Stimulated activated memory B cell treated with anti-CD40 and anti-IgM and Interleukin-4, amounts not matched to agents 10 μg/mL and 1 μg/mL and 100 μg/mL, for 72 hours (primary cell): ENCODE measurements around the gene EHMT1.

Source experiments
- ATAC-seq: fragments of 150-1000 bp; cut with Tn5 transposase; 2 replicates; pipeline ENCODE4 v1.10.0; 2021
- H3K27ac Mint-ChIP-seq: one replicate; pipeline ENCODE4 v1.8.0; 2022; ENCODE audit warnings: mild to moderate bottlenecking, mixed read lengths
- H3K27me3 Mint-ChIP-seq: one replicate; pipeline ENCODE4 v1.8.0; 2022; ENCODE audit warnings: mixed read lengths
- H3K36me3 Mint-ChIP-seq: one replicate; pipeline ENCODE4 v1.8.0; 2022; ENCODE audit warnings: mixed read lengths
- H3K4me1 Mint-ChIP-seq: one replicate; pipeline ENCODE4 v1.8.0; 2022; ENCODE audit warnings: mixed read lengths
- H3K4me3 Mint-ChIP-seq: one replicate; pipeline ENCODE4 v1.8.0; 2022; ENCODE audit warnings: mild to moderate bottlenecking, moderate library complexity, mixed read lengths
- H3K9me3 Mint-ChIP-seq: one replicate; pipeline ENCODE4 v1.8.0; 2022; ENCODE audit warnings: mixed read lengths

The EHMT1 gene

DNA sequence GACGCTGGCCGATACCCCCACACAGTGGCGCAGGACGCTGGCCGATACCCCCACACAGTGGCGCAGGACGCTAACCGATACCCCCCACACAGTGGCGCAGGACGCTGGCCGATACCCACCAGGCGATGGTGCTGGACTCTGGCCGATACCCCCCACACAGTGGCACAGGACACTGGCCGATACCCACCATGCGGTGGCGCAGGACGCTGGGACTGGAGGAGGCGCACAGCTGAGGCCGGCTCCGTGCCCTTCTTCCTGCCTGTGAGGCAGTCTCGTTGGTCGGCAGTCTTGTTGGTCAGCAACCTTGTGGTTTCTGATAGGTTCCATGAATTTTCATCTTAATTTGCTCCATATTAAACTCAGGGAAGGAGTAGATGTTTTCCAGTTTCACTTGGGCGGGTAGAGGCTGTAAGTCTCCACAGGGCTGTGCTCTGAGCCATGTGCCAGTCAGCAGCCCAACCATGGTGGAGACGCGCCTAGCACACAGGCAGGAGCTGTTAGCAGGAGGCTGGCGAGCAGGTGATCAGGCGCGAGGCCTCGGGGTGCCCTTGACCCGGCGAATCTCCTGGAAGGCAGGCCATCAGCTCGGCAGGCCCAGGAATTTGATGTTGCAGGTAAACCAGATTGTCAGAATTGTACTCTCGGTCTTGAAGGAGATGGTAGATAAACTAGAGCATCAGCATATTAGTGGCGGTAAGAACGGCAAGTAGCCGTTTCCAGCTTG is 75.6 kb downstream of the EHMT1 start:
- Mint-ChIP-seq H3K27ac (peak overlapping the region; percentile 55), H3K36me3 (peaks cover 33% of the 10 kb centered on the region), H3K9me3 (no peaks in the 10 kb centered on the region), H3K4me1 (peaks cover 67% of the 10 kb centered on the region), H3K4me3 (no peak overlapping the region), H3K27me3 (no peaks in the 10 kb centered on the region)
- no peak for ATAC-seq

DNA sequence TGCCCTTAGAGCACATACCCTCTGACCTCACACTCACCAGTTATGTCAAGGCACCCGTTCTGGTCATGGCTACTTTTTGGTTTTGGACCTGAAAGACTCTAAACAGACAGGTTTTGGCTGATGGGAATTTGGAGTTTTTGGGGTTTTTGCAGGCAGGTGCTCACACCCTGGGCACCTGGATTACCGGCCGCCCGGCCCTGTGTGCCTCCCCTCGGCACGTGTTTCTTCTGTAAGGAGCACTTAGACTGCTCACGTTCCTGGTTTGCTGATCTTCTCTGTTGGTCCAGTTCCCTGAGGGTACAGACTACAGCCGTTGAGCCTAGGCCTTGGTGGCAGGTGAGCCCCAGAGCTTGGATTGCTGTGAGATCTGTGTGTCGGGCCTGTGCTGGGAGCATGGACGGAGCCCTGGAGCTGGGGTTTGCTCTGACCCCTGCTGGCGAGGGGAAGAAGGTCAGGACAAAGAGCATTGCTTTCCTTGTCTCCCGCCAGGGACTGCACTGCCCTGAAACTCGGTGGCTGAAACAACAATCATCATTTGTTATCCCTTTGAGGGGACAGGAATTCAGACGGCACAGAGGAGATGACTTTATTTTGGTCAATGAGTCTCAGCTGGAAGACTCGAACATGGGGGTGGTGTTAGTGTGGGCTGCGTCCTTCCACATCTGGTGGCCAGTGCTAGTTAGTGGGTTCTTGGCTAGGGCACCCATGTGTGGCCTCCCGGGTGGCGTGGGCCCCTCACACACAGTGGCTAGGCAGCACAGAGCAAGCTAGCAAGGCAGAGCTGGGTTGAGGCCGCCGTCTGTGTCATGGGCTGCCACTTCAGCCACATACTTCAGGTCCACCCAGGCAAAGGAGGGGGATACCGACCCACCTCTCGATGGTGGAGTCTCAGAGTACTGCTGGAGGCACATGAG is 76.4 kb downstream of the EHMT1 start:
- peaks cover 59% of the 10 kb centered on the region for H3K4me1 Mint-ChIP-seq
- ATAC-seq, result peak; percentile 71
- H3K27ac Mint-ChIP-seq, result peak overlapping the region; percentile 55

DNA sequence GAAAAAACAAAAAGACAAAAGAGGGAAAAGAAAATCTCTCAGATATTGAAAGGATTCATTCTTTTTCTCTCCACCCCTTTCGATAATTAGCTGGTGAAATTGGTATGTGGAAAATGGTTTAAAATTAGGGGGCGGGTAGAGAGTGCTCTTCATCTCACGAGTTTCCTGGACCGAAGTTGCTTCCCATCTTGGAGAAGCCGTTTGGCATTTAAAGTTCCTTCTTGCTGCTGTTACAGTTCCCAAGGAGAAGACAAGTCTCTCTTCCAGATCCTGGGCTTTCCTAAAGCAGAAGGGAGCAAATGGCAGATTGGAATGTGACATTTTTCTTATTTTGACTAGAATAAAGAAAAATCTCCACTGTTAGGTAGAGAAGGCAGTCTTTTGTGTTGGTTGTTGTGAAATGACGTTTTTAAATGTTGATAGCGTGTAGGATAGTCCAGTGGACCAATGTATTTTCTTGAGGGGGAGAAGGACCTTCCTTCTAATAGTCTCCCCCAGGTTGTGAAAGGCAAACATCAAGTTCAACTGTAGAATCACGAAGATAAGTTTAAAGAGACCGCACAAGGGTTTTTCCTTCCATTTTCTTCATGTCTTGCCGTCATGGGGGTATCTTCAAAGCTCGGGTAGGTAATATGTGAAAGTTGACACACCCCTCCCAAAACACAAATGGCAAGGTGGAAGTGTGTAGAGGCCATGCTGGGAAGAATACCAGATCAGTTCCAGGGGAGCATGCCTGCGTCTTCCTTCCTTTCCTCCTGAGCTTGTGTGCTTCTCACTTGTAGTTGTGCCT is 77.5 kb downstream of the EHMT1 start:
- peaks cover 53% of the 10 kb centered on the region for H3K4me1 Mint-ChIP-seq
- no peak for ATAC-seq
- H3K4me3 Mint-ChIP-seq, result no peak overlapping the region

More for the DNA sequence above, 76.4 kb downstream of the EHMT1 start:
- Mint-ChIP-seq H3K27me3 (no peaks in the 10 kb centered on the region), H3K4me3 (no peak overlapping the region), H3K36me3 (peaks cover 25% of the 10 kb centered on the region), H3K9me3 (no peaks in the 10 kb centered on the region)

DNA sequence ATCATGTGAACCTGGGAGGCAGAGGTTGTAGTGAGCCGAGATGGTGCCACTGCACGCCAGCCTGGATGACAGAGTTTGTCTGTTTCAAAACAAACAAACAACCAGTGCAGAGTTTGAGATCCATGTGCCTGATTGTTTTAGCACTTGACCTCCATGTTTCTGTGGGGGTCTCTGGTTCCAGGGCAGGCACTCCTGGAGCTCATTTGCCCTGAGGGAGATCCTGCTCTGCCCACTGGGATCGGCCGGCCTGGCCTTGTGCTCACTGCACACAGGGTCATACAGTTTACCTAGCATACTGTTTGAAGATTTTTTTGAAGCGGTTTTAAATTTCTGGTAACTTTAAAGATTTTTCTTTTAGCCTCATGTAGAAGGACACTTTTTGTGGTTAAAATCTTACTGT is 78.4 kb downstream of the EHMT1 start:
- no peak overlapping the region for H3K4me3 Mint-ChIP-seq
- H3K4me1 Mint-ChIP-seq, result peaks cover 44% of the 10 kb centered on the region
- no peaks in the 10 kb centered on the region for H3K9me3 Mint-ChIP-seq
- no peak for ATAC-seq
- peak overlapping the region; percentile 55 for H3K27ac Mint-ChIP-seq
- H3K27me3 Mint-ChIP-seq, result no peaks in the 10 kb centered on the region
- H3K36me3 Mint-ChIP-seq, result peaks cover 35% of the 10 kb centered on the region

More for the DNA sequence above, 77.5 kb downstream of the EHMT1 start:
- Mint-ChIP-seq H3K27me3 (no peaks in the 10 kb centered on the region), H3K27ac (peak overlapping the region; percentile 55), H3K36me3 (peaks cover 31% of the 10 kb centered on the region), H3K9me3 (no peaks in the 10 kb centered on the region)

DNA sequence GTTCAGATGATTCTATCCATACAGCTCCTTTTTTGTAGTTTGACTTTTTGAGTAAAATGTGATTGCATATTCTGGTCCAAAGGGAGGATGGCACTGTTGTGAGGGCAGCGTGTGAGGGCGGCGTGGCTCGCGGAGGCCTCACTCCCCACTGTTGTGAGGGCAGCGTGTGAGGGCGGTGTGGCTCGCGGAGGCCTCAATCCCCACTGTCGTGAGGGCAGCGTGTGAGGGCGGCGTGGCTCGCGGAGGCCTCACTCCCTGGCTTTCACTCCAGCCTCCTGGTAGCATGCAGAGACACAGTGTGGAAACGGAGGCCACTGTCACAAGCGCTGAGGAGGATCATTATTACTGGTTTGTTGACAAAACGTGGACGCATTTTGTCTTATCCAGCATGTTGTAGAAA is 79.0 kb downstream of the EHMT1 start:
- peaks cover 36% of the 10 kb centered on the region for H3K36me3 Mint-ChIP-seq
- H3K4me1 Mint-ChIP-seq, result peaks cover 38% of the 10 kb centered on the region

DNA sequence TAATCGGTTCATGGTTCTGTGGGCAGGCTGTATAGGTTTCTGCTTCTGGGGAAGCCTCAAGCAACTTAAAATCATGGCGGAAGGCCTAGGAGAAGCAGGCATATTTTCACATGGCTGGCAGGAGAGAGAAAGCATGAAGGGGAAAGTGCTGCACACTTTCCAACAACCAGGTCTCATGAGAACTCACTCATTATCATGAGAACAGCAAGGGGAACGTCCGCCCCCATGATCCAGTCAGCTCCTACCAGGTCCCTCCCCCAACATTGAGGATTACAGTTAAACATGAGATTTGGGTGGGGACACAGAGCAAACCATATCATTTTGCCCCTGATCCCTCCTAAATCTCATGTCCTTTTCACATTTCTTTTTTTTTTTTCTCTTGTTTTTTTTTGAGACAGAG is 82.1 kb downstream of the EHMT1 start:
- Mint-ChIP-seq H3K4me1 (peaks cover 45% of the 10 kb centered on the region), H3K9me3 (peaks cover 15% of the 10 kb centered on the region), H3K36me3 (peaks cover 51% of the 10 kb centered on the region), H3K27me3 (no peaks in the 10 kb centered on the region), H3K27ac (peak overlapping the region; percentile 13), H3K4me3 (no peak overlapping the region)
- ATAC-seq, result no peak

More for the DNA sequence above, 79.0 kb downstream of the EHMT1 start:
- Mint-ChIP-seq H3K27me3 (no peaks in the 10 kb centered on the region), H3K9me3 (no peaks in the 10 kb centered on the region), H3K4me3 (no peak overlapping the region), H3K27ac (peak overlapping the region; percentile 55)
- ATAC-seq, result no peak

DNA sequence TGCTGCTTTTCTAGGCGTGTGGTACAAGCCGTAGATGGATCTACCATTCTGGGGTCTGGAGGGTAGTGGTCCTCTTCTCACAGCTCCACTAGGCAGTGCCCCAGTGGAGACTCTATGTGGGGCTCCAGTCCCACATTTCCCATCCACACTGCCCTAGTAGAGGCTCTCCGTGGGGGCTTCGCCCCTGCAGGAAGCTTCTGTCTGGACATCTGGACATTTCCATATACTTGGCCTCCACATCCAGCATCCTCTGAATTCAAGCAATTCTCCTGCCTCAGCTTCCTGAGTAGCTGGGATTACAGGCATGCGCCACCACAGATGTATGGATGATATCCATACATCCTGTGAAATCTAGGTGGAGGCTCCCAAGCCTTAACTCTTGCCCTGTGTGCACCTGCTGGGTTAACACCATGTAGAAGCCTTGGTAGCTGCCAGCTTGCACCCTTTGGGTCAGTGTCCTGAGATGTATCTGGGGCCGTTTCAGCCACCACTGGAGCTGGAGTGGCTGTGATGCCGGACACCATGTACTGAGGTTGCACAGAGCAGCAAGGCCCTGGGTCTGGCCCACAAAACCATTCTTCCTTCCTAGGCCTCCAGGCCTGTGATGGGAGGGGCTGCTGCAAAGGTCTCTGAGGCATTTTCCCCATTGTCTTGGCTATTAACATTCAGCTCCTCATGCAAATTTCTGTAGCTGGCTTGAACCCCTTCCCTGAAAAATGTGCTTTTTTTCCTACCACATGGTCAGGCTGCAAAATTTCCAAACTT is 84.0 kb downstream of the EHMT1 start:
- peaks cover 15% of the 10 kb centered on the region for H3K9me3 Mint-ChIP-seq
- H3K27ac Mint-ChIP-seq, result peak overlapping the region; percentile 92
- H3K4me3 Mint-ChIP-seq, result no peak overlapping the region
- no peaks in the 10 kb centered on the region for H3K27me3 Mint-ChIP-seq
- peaks cover 43% of the 10 kb centered on the region for H3K36me3 Mint-ChIP-seq
- H3K4me1 Mint-ChIP-seq, result peaks cover 47% of the 10 kb centered on the region
- ATAC-seq, result no peak

DNA sequence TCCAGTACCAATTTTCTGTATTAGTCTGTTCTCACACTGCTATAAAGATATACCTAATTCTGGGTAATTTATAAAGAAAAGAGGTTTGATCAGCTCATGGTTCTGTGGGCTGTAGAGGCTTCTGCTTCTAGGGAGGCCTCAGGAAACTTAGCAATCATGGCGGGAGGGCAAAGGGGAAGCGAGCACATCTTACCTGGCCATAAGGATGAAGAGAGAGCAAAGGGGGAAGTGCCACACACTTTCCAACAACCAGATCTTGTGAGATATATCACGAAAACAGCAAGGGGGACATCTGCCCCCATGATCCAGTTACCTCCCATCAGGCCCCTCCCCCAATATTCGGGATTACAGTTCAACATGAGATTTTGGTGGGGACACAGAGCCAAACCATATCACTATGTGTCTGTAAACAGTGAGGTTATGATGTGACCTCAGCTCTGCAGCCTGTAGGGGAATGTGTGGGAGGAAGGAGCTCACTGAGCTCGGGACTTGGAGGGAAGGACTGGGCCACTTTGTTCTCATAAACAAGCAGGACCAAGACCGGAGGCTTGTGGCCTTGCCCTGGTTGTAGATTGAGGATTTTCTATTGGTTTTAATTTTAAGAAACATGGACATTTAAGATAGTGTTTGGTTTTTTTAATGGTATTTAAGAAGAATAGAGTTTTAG is 85.2 kb downstream of the EHMT1 start:
- no peak for ATAC-seq
- H3K27me3 Mint-ChIP-seq, result no peaks in the 10 kb centered on the region

DNA sequence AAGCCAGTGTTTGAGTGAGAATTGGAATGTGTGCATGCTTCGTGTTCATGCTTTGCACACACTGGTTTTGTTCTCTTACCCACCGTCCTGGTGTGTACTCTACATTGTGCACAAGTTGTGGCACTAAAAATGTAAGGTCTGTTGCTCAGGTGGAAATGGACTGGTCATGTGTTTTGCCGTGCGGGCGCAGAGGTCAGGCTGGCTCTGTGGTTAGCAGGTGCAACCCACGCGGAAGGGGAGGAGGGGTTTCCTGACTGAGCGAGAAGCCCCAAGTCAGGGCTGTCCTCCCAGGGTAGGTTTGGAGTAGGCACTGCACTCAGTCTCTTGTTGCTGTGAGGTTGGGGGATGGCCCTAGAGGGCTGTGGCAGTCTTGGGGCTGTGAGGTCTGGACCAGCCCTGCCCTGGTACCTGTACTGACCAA is 86.6 kb downstream of the EHMT1 start:
- ATAC-seq, result peak; percentile 91
- H3K27me3 Mint-ChIP-seq, result no peaks in the 10 kb centered on the region
- H3K36me3 Mint-ChIP-seq, result peaks cover 43% of the 10 kb centered on the region
- H3K9me3 Mint-ChIP-seq, result peaks cover 15% of the 10 kb centered on the region
- peaks cover 59% of the 10 kb centered on the region for H3K4me1 Mint-ChIP-seq
- H3K27ac Mint-ChIP-seq, result peak overlapping the region; percentile 92
- peak overlapping the region; percentile 64 for H3K4me3 Mint-ChIP-seq

More for the DNA sequence above, 85.2 kb downstream of the EHMT1 start:
- peaks cover 15% of the 10 kb centered on the region for H3K9me3 Mint-ChIP-seq
- H3K4me3 Mint-ChIP-seq, result no peak overlapping the region
- peak overlapping the region; percentile 92 for H3K27ac Mint-ChIP-seq
- peaks cover 49% of the 10 kb centered on the region for H3K4me1 Mint-ChIP-seq
- H3K36me3 Mint-ChIP-seq, result peaks cover 39% of the 10 kb centered on the region

DNA sequence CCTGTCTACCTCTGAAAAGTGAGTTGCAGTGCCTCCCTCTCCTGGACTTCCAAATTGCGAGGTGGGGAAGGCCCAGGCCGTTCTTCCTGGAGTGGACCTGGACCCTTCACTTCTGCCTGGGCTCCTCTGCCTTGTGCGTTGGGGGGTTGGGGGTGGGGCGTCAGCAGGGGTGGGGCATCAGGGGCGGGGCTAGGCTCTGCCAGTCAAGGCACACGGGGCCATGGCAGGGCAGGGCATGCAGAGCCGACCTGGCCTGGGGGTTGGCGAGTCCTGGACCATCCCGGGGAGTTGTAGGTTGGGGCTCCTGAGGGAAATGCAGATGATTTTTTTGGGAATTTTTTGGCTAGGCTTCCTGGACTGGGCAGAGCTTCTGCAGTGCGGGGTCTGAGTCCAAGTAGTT is 87.1 kb downstream of the EHMT1 start:
- peak; percentile 78 for ATAC-seq
- peaks cover 55% of the 10 kb centered on the region for H3K4me1 Mint-ChIP-seq
- peak overlapping the region; percentile 64 for H3K4me3 Mint-ChIP-seq
- H3K9me3 Mint-ChIP-seq, result peaks cover 15% of the 10 kb centered on the region
- peaks cover 39% of the 10 kb centered on the region for H3K36me3 Mint-ChIP-seq
- H3K27ac Mint-ChIP-seq, result peak overlapping the region; percentile 92
- no peaks in the 10 kb centered on the region for H3K27me3 Mint-ChIP-seq

DNA sequence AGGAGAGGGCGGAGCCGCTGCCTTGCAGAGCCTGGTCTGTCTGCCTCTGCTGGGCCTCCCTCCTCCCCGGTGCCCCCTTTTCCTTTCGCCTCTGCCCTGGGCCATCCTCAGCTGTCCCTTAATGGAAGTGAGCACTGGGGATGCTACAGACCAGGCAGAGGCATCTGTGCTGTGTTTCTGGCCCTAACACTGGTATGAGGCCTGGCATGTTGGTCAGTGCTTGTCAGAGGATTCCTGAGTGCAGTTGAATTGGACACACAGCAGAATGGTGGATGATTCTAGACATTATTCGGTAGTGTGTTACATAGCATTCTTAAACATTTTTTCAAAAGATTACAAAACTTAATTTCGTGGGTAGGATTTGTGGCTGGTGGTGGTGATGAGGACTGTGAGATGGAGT is 88.6 kb downstream of the EHMT1 start:
- ATAC-seq, result no peak
- Mint-ChIP-seq H3K9me3 (peaks cover 15% of the 10 kb centered on the region), H3K4me3 (no peak overlapping the region), H3K4me1 (peaks cover 60% of the 10 kb centered on the region), H3K27me3 (no peaks in the 10 kb centered on the region), H3K27ac (peak overlapping the region; percentile 92), H3K36me3 (peaks cover 46% of the 10 kb centered on the region)

DNA sequence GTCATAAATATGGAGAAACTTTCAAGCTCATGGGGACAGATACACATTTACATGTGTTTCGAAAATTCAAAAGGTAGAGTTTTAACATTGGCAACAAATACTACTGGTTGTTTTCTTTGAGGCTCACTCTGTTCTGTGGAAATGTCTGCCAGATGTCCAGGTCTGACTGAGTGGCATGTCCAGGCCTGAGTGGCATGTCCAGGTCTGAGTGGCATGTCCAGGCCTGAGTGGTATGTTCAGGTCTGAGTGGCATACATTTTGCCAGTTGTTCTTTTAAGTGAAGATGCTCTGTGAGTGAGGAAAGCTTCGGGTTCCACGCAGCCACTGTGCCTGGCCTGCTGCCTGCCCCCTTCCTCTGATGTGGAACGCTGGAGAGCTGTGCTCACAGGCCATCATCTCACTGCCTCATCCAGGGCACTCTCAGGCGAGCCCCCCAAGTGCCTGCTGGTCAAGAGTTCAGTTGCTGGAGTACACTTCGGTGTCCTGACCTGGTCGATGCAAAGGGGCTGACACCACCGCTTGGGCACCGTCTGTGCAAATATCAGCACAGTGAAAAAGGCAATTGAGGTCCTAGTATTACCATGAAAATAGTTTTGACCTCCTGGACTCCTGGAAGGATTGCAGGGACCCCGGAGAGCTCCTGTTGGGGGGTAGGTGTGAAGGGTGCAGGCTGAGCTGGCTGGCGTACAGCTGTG is 89.9 kb downstream of the EHMT1 start:
- Mint-ChIP-seq H3K36me3 (peaks cover 40% of the 10 kb centered on the region), H3K4me3 (no peak overlapping the region), H3K27ac (peak overlapping the region; percentile 92), H3K27me3 (no peaks in the 10 kb centered on the region), H3K4me1 (peaks cover 60% of the 10 kb centered on the region), H3K9me3 (peaks cover 9% of the 10 kb centered on the region)
- no peak for ATAC-seq

DNA sequence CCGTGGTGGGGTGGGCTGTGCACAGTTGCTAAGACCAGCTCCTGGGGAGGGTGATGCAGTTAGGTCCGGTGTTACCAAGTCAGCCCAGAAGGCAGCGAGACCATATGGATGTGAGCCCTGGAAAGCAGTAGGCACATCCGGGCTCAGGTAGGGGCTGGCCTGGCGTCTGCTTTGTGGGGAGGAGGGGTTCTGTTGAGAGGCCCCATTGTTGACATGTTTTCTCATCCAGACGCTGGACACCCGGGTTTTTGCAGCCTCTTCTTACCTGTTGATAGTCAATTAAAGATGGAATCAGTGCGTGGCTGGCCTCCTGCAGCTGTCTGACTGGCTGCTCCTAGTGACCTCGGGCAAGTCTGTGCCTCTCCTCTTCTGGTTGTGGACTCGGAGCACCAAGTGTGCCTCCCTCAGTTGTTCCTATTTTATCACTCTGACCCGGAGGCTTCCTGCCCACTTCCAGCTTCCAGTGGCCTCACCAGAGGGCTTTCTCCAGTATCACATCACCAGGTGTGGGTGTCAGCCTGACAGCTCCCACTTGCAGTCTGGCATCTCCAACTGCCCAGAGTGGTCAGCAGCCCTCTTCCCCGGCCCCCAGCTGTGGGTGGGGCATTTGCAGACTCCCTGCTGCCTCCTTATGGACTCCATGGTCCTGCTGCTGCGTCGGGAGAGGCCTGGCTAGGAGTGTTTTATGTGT is 90.8 kb downstream of the EHMT1 start:
- no peaks in the 10 kb centered on the region for H3K27me3 Mint-ChIP-seq
- no peak overlapping the region for H3K4me3 Mint-ChIP-seq
- H3K27ac Mint-ChIP-seq, result peak overlapping the region; percentile 92
- H3K4me1 Mint-ChIP-seq, result peaks cover 52% of the 10 kb centered on the region
- ATAC-seq, result no peak
- H3K36me3 Mint-ChIP-seq, result peaks cover 41% of the 10 kb centered on the region
- peaks cover 6% of the 10 kb centered on the region for H3K9me3 Mint-ChIP-seq
